Putamen (tissue), 1 donor: ENCODE measurements around the gene GRIA4.
"Not testable (repeated sequence)": the region's sequence is repeated elsewhere in the genome, so short reads cannot be mapped to it uniquely, and the experiment has no call there.

Experiments
- DNase-seq: peaks from one replicate; pipeline ENCODE4 v3.0.0-alpha.2; 2016; ENCODE audit warnings: low spot score

GRIA4 gene

DNA sequence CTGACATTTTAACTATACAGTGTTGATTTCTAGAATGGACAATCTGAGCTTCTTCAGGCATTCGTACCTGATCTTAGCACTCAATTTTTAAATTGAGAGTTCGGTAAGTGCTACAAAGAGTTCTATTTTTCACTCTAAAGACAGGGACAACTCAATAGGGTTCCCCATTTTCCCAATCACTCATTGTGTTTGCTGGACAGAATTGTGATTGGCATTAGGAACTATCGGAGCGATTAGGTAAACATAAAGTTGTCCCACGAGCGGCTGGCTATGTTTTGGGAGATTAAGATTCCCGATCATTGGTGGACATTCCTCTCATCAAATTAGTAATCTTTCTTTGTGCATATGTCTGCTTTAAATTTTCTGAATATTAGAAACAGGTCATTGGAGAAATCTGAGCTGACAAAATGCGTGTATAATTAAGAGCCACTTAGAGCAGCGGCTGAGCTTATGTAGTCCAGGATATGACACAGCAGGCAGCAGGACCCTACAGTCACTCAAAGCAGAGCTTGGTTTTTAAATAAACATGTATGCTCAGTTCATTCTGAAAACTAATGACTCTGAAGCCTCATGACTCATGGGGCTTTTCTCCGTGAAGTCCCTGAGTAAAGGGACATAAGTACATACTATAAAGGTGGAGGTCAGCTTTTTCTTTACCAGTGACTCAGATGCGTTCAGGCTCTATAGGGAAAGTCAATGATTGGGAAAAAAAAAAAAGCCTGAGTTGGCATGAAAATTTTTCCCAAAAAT is 109.4 kb downstream of the GRIA4 start:
- no peak for DNase-seq

DNA sequence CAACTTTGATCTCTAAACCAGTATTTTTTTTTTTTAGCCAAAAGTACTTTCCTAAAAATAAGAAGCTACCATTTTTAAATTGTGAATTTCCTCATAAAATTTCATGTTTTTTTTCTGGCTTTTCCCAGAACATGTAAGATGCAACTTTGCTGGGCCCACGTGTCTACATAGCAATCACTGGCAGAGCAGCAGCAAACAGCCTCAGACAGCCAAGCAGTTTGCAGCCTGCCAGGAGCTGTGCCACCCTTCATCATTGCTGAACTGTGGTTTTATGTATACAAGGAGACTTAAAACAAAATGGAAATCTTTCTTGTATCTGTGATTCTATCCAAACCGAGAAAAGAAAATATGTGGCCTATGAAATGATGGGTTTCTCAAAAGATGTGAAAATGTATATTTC is 110.2 kb downstream of the GRIA4 start:
- DNase-seq = no peak

DNA sequence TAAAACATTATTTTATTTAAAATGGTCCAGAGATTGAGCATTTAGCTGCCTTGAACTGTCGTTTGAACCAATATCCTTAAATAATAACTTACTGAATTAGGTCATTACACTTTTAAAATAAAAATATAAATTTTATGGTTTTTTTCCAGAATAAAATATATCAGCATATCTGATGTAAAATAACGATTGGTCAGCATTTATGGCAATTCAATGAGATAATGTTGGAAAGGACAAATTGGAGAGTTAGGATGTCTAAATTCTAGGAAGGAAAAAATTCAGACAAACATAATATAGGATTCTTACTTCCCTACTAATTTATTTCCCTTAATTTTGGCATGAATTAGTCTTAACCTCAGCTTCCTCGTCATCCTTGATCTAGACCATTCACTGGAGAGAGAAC is 113.4 kb downstream of the GRIA4 start:
- DNase-seq = no peak

DNA sequence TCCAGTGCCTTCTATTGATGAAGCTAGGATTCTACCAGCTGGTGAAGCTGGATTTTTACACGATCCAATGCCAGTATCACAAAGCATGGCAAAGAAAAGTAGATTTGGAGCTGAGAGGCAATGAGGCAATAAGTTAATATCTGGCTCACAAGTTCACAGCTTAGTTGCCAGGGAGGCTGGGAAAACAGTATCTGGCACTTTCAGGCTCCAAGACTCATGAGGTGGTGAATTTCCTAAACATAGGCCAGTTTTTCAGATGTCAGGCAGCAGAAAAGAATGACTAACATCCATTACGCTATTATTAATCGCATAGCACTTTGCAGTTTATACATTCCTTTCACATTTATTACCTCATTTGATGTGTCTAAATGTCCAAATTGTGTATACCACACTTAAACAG is 122.7 kb downstream of the GRIA4 start:
- DNase-seq = no peak

DNA sequence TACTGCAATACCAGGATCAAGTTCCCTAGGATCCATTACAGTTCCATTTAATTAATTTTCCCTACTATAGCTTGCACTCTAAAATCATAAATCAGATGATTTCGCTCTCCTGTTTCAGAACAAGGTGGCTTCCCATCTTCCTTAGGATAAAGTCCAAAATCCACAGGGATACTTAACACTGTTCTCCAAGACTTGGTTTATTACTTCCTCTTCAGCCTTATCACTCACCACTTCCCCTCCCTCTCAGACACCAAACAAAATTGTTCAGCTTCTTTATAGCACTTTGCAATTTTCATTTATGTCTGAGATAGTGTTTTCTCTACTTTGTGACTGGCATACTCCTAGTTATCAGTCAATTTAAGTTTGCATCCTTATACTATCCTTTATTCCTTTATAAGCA is 124.6 kb downstream of the GRIA4 start:
- no peak for DNase-seq

DNA sequence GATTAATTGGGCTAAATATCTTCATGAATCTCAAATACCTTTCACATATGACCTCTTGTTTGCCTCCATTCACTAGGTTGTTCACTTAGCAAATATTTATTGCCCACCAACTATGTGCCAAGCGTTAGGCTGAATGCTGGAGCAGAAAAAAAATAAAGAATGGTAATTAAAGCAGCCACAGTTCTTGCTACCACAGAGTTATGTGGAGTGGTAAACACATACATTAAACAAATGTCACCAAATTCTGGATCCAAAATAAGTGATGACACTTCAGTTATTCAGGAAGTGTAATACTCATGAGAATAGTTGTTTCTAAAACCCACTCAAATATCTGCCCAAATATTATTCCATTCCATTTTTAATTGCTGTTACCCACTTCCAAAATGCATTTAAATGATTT is 128.4 kb downstream of the GRIA4 start:
- no peak for DNase-seq

DNA sequence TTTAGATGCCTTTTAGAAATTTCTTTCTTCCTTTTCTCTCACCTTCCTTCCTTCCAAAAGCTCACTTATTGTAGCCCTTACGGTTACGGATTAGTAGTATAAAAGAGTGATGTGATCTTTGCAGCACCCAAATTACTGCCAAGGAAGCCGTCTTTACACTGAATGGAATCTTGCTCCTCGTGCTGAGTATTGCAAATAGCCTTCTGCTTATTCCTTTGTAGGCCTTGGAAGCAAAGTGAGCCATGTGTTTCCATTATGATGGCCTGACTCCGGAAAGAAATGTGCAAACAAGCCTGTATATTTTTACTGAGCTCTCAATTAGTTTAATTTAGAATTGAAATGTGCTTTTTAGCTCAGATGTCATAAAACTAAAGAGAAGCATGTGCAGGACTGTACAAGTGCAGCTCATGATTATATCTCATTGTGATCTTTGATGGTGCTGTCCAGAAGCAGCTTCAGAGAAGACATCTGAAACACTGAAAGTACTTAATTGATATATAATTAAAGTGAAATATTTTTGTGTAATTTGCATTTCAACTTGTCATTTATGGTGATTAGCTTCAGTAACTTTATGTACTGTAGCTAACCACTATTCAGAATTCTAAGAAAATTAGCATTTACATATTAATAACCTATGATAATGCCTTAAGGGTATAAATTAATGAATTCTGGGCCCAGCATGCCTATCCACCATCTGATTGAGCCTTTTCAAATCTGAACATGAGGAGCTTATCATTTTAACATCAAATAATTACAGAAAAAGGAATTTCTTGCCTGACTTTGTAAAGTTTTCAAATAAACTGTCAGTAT is 129.3 kb downstream of the GRIA4 start:
- no peak for DNase-seq

DNA sequence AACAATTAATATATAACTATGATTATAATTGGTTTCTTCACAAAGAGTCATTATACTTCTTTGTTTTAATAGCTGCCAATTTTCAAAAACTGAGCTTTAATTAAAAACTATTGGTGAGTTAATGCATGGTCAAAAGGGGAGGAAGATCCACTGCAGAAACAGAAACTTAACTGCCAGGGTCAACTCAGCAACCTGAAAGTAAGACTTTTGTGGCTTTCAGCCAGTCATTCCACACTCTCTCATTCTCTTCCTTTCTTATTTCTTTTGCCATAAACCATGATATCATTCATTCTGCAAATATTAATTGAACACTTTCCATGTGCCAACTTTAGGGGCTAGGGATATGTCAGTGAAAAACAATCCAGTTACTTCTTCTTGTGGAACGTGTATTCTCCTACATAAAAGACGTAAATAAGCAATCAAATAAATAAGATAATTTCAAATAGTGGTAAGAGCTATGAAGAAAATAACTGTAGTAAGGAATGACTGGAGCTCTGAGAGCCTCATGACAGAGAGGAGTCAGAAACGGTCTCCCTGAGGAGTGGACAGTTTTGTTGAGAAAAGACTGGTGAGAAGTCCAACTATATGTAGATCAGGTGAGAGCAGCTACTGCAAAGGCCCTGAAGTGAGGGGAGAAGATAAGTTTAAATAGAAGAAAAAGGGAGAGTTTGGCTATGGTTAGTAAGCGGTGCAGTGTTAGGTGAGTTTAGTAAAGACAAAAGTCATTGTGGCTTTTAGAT is 130.5 kb downstream of the GRIA4 start:
- no peak for DNase-seq

DNA sequence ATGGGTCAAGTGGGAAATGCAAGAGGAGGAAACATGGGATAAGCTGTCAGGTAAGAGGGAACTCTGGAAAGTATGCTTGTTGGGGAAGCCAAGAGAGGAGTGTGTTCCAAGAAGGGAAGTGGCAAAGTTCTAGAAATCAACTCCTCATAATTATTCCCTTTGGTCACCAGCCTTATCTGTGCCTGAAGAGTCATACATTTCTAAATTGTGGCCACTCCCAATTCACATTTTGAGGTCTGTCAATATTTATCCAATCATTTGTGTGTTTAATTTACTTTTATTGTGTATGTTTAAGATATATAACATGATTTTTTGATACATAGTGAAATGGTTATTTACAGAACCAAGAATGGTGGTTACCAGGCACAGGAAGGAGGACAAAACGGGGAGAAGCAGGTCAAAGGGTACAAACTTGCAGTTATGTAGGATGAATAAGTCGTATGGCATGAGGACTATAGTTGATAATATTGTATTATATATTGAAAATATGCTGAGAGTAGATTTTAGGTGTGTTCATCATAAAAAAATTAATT is 131.7 kb downstream of the GRIA4 start:
- DNase-seq = no peak

DNA sequence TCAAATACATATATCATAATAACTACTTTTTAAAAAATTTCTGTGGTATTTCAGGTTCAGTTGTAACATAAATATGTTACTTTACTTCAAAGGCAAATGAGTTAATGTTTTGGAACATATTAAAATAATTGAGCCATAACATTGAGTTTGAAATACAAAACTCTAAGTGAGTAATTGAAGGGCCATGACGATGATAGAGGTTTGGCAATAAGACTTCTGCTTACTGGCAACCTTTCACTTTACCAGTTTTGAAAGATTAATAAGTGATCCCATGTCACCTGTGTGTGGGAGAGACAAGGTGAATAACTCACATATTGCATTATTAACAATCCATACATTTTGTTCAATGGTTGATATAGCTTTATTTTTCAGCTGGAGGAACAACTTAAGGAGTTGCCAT is 144.4 kb downstream of the GRIA4 start:
- DNase-seq = no peak

DNA sequence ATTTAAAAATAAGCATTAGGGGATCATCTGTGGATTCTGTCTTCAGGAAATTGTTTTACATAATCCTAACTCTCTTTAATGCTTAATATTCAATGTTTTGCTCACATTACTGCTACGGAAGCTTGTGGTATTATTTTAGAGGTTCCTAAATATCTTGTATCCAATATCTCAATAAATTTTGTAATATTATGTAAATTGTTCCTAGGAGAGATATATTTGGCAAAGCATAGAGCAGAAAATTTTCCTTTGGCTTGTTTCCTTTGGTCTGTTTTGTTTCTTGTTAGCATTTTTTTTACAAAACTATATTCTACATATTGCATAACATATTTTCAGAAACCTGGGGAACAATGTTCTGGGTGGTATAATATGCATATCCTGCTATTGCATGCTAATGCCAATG is 144.8 kb downstream of the GRIA4 start:
- DNase-seq = no peak

DNA sequence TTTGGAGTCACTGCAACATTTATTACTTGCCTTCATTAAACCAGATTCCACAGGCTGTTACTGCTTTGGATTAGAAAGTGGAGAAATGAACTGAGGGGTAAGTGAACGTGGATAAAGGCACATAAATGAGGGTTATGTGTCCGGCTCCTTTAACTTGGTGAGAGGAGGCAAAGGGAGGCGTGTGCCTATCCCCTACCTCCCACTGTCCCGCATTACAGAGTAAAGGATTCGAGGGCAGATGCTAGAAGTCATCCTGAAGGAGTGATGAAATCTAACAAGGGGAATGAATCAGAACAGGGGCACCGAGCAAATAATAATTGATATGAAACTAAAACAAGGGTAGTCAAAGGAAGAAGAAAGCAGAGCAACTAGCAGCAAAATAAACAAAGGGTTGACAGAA is 147.2 kb downstream of the GRIA4 start:
- DNase-seq = no peak

DNA sequence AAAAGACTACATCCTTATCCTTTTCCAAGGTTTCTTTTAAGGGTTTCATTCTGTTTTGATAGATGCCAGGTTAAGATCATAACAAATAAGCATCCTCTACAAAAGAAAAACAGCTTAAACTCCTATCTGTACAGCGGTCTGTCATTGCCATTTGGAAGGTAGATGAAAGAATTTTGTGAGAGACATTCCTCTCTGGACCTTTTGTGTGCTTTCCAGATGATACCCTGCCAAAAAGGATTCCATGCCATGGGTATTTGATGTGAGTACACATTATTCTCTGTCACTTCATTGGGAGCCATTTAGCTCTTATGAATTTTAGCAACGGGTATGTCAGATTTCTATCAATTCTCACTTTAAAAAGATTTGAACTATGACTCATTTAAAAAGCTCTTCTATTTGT is 153.7 kb downstream of the GRIA4 start:
- DNase-seq = no peak

DNA sequence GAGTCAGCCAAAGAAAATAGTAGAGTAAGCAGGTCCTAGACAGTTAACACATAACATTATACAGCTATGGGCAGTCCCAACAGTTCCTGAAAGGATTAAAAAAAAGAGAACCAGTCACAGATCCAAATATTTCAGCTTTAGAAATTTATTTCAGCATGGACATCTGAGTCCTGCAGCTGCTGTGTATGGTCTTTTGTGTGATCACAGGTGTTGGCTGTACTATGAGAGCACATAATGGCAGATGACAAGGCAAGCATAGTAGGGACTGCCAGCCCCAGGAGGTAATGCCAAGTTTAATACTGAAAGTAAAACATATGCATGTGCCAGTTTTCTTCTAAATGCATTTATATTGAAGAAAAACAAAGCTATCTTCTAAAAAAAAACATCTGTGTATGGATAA is 158.1 kb downstream of the GRIA4 start:
- no peak for DNase-seq

DNA sequence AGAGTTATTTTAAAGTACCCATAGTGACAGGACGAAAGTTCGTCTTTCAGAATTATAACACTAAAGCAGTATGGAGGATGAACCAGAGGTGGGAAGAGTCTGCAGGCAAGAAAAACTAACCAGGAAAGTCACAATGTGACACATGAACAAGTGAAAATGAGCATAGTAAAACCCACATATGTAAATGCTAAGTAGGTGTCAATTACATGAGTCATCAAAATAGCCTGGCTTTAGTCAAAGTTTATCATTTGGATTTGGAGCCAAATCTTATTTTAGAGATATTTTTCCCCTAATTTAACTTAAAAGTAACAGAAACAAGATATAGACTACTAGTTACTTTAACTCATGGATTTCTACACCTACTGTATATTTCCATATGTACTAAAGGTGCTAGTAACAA is 159.8 kb downstream of the GRIA4 start:
- no peak for DNase-seq

DNA sequence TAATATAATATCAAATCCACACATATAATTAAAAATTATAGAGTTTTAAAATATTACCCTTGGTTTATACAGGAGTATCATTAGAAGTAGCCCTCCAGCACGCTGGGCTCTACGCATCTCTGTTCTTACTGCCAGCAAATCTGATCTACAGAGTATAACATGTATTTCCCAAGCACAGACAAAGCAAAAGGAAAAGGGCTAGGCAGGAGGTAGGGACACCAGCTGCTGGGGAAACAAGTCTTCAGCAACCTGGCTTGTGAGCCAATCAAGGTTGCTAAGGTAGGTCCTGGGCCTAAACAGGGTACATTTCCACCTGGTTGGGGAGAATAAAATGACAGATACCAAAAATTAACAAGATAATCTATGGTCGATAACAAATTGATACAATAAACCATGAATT is 163.6 kb downstream of the GRIA4 start:
- not testable (repeated sequence) for DNase-seq

DNA sequence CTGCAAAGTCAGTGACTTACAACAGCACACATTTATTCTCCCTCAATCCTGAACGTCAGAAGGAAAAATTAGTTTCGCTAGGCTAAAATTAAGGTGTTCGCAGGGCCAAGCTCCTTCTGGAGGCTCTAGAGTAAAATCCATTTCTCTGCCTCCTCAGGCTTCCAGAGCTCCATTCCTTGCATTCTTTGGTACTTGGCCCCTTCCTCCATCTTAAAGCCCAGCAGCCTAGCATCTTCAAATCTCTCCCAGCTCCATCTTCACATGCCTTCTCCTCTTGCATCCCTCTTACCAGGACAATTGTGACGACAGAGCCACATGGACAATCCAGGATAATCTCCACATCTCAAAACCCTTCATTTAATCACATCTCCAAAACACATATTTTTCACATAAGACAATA is 165.0 kb downstream of the GRIA4 start:
- DNase-seq = no peak

DNA sequence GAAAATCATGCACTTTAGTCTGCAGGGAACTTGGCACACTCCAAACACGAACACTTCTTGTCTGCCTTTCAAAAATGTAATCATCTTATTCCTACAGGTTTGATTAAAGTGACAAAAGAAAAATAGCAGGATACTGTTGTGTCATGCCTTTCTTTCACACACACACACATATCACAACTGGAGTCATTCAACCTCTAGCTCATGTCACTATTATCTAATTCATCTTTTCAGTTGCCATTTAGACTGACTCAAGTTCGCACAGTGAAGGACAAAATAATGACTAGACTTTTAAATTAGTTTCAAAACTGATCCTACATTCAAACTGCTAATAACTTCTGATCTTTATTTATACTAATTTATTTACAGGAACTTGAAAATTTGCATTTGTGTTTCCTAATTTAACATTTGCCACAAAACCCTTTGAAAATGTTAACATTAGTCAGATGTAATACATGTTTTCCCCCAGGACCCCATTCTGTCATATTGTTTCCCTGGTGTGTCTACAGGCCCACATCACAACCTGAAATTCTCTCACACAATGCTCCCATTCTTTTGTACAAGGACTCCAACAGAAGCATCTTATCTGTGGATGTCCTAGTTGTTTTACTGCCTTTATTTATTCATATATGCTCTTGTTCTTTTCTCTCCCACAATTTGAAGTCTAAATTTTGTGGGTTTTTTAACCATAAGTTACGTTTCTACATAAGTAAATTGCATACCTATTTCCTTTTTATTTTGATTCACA is 171.1 kb downstream of the GRIA4 start:
- DNase-seq = no peak

DNA sequence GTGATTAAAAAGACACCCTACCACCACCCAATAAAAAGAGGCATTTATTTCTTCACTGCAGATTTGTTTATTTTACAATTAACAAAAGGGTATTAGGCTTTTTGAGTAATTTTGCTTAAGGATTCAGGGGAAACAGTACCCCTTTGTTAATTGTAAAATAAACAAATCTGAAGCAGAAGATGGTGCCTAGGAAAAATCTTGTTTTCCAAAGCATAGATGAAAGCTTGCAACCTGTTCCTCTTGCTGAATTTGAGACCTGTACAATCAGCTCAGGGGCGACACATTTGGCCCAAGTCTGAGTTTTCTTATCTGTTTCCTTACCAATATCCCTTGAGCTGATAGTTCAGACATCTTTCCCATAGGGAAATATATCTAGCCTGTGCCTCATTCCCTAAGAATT is 171.9 kb downstream of the GRIA4 start:
- no peak for DNase-seq

DNA sequence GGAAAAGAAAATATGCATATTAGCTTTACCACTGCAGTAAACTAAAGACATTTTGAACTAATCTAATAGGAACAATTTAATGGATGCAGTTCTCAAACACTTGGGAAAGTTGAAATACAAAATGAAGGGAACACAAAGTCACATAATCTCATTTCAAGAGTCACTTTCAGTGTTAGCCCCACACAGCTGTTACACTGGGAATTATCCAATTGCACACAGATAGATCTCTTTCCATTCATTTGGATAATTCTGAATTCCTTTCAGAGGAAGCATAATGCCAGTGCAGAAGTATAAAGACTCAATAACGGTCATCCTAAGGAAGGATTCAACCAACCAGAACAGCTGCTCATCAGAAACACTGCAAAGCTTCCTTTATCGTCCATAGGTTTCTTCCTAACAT is 173.3 kb downstream of the GRIA4 start:
- no peak for DNase-seq

DNA sequence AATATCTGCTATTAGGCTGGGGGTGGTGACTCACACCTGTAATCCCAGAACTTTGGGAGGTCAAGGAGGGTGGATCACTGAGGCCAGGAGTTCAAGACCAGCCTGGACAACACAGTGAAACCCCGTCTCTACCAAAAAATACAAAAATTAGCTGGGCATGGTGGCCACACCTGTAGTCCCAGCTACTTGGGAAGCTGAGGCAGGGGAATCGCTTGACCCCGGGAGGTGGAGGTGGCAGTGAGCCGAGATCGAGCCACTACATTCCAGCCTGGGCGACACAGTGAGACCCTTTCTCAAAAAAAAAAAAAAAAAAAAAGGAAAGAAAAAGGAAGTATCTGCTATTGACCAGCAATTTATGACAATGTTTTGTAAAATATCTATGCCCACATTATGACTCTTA is 176.0 kb downstream of the GRIA4 start:
- not testable (repeated sequence) for DNase-seq

DNA sequence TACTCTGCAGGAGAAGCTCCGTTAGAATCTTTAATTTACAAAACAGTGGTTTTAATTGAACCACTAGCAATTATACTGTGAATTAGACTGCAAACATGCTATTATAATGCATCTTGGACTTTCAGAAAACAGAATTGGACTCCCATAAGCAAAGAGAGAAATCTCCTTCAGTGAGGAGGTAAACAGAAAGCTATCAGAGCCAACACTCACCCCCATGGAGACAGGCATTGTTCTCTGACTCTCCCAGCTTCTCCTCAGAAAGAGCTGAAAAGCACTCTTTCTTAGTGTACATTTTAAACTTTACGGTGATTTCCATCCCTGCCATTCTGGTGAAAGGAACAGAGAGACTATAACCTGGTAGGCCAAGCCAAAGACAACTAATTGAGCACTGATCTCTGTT is 176.9 kb downstream of the GRIA4 start:
- DNase-seq = no peak
